DMS114 treated with DMSO at 0.1 percent for 48 hours (cell line): Measurements from ENCODE around the gene AHRR.
"Not testable (repeated sequence)": the region's sequence is repeated elsewhere in the genome, so short reads cannot be mapped to it uniquely, and the experiment has no call there.

Source experiments
- DNase-seq: peaks from one replicate; lab custom pipeline; 2025; ENCODE audit not compliant: unreplicated experiment; lab: John Stamatoyannopoulos, UW

AHRR gene

DNA sequence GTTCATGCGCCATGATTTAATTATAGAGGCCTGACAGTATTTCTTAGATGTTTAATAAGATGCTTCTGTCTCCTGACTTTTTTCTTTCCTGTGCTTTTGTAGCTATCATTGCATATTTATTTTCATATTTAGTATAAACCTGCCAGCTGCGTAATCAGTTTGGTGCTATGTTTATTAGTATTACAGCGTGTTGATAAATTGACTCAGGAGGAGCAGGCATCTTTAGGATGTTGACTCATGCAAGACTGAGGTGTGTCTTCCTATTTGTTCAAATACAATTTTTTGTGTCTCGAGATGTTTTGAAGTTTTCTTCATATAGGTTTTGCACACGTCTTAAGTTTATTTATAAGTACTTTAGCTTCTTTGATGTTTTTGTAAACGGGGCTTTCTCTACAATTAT is 85.5 kb downstream of the AHRR start:
- no peak for DNase-seq

DNA sequence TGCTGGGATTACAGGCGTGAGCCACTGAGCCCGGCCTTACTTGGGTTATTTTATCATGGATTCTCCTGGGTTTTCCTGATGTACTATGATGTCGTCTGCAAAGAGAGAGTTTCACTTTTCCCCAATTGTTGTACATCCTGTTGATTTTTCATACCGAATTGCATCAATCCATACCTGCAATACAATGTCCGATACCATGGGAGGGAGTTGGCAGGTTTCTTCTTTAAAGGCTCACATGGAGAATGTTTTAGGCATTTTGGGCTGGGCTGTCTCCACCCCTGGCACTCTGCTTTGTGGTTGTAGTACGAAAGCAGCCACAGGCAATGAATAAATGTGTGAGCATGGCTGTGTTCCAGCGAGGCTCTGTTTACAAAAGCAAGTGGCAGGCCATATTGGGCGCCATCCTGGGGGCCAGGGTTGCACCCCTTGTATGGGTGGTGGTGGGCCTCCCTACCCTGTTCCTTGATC is 86.3 kb downstream of the AHRR start:
- no peak for DNase-seq

DNA sequence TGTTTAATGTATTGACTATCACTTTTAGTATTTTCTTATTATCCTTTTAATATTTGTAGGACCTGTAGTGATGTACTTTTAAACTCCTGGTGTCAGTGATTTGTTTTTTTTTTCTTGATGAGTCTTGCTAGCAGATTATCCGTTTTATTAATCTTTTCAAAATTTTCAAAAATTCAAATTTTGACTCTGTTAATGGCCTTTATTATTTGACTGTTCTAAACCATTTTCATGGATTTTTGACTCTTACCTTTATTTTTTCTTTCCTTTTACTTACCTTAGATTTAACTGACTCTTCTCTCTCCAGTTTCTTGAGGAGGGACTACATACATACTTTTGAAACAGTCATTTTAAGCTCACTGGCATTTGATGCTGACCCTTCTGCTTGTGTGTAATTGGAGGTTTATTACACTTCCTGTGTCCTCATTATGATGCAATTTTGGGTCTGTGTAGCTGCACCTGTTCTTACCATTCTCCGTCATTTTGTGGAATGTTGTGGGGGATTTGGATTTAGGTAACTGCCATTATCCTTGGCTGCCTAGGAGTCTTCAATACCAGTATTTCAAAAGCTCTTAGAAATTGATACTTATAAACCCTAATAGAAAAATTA is 89.5 kb downstream of the AHRR start:
- no peak for DNase-seq

DNA sequence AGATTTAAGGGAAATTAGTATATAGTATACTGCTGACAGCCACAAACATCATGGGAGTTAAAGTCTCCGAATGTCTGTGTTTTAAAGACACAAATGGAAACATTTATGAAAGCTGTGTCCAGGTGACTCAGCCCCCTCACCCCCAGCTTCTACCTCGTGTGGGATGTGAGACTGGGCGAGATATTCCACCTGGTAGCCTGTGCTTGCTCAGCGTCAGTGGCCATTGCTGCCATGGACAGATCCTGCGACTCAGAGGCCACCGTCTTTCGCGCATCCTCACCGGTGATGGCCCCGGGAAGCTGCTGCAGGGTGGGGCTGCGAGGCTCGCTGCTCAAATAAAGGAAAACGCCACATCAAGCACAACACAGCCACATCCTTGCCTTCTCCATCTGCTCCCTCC is 90.2 kb downstream of the AHRR start:
- DNase-seq, result no peak

DNA sequence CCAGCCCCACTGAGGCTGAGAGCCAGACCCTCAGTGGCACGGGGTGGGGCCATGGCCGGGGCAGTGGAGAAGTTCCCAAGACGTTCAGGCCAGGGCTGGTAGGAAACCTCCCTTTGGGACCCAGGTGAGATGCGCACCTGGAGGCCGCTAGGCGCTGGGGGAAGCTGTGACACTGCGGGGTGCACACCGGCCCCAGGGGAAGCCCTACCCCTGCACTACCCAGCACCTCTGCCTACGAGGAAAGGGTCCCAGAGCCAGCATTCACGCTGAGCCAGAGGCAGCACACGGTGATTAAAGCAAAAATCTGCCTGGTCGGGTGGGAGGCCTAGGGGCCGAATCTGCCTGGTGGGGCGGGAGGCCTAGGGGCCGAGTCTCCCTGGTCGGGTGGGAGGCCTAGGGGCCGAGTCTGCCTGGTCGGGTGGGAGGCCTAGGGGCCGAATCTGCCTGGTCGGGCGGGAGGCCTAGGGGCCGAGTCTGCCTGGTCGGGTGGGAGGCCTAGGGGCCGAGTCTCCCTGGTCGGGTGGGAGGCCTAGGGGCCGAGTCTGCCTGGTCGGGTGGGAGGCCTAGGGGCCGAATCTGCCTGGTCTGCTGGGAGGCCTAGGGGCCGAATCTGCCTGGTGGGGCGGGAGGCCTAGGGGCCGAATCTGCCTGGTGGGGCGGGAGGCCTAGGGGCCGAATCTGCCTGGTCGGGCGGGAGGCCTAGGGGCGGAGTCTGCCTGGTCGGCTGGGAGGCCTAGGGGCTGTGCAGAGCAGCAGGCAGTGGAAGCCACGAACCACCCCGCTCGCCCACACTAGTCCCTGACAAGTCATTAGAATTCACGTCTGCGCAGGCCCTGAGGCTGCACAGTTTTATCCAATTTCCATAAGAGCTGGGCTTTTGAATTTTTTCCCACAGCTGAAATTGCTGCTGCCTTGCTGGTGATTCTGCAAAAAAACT is 93.7 kb downstream of the AHRR start:
- DNase-seq, result not testable (repeated sequence)

DNA sequence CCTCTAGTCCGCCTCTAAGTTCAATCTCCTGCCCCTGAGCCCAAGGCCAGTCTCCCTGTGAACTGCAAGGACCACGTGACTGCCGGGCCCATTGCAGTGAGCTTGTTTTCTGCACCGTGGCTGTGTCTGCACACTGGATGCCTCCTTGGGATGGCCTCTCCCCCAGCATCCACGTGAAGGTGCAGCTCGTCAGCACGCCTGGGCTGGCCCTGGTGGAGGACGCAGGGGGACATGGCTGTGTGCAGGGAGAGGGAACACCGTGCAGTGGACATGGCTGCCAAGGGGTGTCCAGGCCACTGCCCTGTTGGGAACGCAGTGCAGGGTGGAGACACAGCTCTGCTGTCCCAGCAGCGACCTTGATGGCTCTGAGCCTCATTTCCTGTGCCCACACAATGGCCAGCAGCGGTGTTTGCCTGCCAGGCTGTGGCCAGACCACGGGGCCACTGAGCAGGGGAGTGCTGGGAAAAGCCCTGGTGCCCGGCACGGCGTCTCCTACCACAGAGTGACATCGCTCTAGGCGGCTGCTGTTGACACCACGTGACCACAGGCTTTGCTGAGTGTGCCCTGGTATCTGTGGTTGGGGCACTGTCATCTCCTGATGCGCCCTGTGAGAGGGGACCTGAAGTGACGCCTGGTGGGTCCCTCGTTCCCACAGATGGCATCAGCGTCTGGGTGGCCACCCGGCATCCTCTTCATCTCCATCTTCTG is 94.6 kb downstream of the AHRR start:
- DNase-seq, result no peak

DNA sequence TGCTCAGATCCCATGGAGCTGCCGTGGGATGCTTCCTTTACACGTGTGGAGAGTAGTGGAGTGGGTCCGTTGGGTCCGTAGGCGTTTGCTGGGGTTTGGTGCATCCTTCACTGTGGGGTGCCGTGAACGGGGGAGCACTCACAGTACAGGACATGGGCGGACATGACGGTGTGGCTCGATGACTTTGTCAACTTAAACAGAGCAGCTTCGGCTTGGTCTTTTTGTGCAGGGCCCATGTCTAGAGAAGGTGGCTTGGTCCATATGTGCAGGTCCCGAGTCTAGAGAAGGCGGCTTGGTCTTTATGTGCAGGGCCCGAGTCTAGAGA is 95.1 kb downstream of the AHRR start:
- no peak for DNase-seq

DNA sequence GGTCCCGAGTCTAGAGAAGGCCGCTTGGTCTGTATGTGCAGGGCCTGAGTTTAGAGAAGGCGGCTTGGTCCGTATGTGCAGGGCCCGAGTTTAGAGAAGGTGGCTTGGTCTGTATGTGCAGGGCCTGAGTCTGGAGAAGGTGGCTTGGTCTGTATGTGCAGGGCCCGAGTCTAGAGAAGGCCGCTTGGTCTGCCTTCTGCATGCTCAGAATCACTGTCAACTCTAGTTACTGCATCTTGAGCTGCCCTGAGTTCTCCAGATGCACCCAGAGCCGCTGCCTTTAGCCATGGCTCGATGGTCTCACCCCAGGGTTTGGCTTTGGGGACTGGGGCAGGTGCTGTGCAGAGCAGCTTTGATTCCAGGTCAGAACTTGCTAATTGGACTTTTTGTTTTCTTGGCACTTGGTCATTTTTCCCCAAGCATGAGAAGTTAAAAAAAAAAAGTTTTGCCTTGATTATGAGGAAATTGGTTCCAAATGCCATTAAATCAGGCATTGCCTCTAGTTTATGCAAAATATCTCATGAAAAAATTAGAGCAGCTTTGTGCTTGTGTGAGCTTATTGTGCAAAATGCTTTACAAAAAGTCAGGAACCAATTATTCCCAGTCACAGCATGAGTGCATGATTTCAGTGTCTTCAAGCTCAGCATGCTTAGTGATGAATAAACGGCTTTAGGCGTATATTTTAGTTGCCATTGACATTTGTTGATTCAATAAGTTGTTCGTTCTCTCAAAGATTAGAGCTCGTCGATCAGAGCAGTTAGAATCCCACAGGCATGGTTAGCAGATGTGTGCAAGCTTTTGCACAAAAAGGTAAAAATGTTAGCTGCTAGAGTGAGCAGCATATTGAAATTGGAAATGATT is 96.0 kb downstream of the AHRR start:
- DNase-seq, result no peak

DNA sequence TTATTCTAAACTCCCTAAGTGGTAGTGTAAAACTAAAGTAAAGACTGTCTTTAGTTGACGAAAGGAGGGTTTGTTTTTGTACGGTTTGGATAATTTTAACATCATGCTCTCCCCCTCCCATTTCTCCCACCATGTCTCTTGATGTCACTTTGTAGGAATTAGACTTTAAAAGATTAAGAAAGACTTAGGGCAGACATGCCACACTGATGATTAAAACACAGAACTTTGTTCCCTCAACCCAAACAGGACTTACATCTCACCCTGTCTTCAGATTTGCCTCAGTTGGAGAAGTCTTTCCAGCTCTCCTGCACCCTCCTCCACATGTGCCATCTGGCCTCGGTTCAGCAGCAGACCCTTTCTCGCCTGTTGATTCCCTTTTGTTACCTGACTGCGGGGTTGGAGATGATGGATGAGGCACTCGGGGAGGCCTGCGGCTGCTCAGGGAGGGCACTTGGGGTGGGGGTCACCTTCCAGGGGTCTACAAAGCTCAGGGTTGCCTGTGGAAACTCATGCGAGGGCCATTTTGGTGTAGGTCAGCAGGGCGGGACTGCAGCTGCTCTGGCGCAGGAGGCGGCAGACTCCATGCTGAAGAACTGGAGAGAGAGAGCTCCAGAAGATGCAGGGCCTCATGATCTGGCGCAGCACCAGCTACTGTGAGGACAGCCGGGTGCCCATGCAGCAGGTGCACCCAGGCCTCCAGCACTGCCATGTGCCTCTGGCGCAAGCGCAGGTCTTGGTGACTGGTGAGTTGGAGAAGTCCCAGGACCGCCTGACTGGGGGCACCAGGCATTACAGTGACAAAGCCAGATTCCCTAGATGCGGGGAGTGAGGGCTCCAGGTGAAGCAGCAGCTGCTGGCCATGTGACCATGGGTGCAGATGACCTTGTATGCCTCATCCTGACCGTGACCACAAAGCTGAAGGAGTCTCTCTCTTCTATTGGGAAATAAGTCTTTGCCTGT is 96.9 kb downstream of the AHRR start:
- DNase-seq, result no peak

DNA sequence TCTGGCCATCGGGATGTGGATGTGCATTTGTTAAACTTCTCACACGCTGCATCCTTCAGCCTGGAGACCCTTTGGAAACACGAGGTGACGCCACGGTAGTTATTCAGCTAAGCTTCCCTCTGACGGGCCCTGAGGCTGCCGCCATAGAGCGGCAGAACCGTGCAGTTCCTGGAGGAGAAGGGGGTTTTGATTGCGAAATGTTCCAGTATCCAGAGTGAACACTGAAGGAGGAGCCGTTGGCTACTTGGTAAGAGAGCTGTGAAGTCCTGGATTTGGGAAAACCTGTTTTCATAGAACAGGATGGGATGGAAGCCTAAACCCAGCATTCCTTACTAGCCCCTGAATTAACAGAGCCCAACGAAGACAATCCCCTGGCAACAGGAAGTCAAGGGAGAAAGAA is 98.5 kb downstream of the AHRR start:
- DNase-seq, result no peak

DNA sequence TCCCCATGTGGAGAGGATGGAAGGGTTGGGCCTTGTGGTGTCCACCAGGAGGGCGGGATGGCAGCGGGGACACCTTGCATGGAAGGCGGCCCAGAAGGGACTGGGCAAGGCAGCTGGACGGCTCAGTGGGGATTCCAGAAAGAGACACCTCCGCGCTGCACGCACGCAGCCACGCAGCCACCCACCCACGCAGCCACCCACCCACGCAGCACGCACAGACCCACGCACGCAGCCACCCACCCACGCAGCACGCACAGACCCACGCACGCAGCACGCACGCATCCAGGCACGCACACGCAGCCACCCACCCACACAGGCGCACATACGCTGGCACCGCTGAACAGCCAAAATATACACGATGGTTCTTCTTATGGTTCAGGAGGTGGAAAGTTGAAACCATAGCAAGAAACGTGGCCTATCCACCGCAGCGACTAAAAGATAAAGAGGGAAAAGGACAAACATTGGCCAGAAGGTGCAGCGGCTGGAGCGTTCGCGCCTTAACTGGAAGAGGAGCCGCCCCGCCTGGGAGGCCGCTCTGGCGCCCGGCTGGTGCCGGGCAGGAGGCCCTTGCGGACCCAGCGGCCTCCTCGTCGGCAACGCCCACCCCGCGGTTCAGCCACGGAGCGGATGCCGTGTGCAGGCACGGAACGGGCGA is 99.2 kb downstream of the AHRR start:
- no peak for DNase-seq

DNA sequence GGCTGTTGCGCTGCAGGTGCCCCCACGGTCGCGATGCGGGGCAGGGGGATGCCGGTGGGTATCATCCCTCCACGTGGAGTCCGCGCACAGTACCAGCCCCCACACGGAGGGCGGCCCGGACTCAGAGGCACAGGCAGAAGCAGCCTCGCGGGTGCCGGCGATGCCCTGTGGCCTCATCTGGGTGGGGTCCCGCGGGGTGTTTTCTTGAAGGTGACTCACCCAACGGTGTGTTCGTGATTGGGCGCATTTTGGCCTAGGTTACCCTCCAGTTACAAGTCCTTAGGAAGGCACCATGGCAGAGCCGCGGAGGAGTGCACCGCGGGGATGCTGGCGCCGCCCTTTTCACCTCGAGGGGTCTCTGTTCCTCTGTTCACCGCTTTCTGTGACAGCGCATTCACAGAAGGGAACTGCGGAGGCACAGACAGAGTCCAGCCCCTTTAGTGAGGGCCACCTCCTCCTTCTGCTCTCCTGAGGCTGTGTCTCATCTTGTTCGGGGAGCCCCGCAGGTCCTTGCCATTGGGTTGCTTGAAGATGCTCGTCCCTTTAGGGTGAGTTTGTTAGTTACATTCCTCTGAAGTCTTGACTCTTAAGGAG is 99.9 kb downstream of the AHRR start:
- no peak for DNase-seq

DNA sequence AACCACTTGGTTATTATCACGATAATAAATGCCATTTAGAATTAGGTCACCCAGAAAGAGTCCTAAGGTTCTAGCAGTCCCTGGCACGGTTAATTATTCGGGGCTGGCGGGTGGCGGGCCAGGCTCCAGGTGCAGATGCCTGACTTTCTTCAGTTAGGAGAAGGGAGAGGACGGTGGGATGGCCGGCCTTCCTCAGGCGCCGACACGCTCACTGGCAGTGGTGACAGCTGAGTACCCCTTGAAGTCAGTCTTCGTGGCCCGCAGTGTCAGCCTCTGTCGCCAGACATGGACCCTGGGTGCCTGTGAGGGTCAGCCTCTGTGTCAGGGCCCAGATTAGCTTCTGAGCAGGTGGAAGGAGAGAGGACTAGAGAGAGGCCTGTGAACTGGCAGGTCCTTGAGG is 100.4 kb downstream of the AHRR start:
- no peak for DNase-seq

DNA sequence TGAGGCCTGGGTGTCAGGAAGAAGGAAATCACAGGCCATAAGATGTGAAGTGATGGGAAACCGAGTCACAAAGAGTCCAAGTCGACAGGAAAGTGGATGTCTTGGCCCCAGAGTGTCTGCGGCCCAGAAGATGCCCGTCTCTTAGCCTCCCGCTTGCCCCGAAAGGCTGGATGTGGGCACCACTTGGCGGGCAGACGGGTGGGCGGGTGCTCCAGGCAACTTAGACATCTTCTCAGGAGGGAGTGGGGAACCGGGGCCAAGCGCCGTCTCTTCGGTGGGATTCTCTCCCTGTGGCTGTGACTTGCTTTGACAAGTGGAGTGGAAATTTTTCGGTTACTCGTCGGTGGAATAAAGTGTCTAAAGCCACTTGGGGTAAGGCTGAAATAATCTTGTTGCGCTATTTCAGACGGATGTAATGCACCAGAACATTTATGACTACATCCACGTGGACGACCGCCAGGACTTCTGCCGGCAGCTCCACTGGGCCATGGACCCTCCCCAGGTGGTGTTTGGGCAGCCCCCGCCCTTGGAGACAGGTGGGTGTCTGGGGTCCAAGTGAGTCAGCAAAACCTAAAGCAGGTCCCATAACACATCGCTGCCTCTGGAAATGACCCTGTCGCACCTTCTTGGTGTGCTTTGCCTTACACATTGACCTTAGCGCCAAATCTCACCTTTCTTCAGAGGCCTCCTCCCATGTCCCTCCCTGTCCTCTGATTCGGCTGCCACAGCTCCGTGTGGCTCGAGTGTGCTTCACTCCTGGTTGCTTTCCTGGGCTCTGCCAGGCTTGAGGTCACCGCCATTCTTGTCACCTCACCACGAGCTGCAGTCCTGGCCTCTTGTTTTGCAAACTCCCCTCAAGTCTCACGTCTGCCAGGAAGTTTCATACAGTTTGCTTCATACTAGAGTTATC is 101.1 kb downstream of the AHRR start:
- DNase-seq, result no peak

DNA sequence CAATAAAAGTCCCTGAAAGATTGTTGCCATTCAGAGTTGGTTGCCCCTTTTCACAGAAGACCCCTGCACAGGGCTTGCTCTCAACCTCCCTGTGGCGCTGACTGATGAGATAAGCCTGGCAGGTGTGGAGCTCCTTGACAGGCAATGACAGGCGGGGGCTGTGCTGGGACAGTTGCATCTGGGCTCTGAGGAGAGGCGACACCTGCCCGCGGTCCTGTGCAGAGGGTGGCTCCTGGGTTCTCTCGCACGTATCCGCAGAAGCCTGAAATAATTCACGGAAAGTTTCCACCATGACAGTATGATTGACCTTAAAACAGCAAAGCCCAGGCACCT is 101.7 kb downstream of the AHRR start:
- DNase-seq, result no peak

DNA sequence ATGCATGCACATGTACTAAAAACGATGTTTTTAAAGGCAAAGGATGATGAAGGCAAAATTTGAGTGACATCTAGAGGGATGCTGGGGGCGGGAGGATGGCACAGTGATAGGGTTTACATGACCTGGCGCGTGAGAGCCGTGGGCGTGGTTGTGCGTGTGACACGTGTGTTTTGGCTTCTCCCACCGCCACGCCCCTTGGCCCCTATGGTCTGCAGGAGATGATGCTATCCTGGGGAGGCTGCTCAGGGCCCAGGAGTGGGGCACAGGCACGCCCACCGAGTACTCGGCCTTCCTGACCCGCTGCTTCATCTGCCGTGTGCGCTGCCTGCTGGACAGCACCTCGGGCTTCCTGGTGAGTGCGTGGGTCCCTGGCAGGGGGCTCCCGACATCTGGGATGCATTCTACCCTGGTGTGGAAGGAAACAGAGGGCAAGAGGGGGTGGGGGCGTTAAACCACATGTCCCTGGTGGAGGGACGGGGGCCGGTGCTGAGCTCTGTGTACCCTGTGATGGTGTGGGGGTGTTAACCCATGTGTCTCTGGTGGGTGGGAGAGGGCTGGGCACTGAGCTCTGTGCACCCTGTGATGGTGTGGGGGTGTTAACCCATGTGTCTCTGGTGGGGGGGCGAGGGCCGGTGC is 102.2 kb downstream of the AHRR start:
- DNase-seq, result no peak

DNA sequence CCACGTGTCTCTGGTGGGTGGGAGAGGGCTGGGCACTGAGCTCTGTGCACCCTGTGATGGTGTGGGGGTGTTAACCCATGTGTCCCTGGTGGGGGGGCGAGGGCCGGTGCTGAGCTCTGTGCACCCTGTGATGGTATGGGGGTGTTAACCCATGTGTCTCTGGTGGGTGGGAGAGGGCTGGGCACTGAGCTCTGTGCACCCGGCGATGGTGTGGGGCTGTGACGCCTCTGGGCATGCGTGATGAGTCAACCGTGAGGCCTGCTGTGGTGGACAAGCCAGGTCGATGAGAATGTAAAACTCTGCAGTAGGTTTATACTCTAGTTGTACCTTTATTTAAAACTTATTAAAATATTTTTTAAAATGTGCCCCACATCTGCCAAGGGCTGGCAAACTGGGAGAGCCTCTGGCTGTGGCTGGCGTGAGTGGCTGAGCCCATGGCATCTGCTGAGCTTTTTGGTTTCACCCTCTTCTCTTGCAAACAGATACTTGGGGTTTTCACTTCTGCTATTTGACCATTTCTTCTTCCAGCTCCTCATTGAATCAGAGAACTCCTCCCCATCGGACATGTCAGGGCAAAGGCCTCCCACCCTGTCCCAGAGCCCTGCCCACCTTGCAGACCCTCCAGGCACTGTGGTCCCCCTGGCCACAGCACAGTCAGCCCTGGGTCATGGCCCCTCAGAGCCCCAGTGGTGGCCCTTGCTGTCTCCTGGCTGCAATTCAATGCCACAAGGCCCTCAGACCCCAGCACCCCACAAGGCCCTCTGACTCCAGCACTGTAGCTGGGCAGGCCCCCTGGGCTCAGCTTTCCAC is 103.0 kb downstream of the AHRR start:
- DNase-seq, result no peak
